GM19099 (cell line): ENCODE results near the gene TNNI3.
A peak's percentile ranks its signal among the peaks of the same experiment; 100 is the strongest.

ENCODE experiments used
- POLR2A ChIP-seq: IDR thresholded peaks from 3 replicates; pipeline ENCODE4 v1.6.1; 2011; ENCODE audit warnings: low read depth; ENCODE audit not compliant: insufficient read length; ENCODE audit errors: extremely low read depth

TNNI3 gene

GRCh38 chr19:55136399-55137102, 21.0 kb downstream of the TNNI3 start:
- no peak for TF ChIP-seq POLR2A

GRCh38 chr19:55134736-55135135, 22.8 kb downstream of the TNNI3 start:
- TF ChIP-seq POLR2A = no peak

- no peak for TF ChIP-seq POLR2A
Observed at GRCh38 chr19:55133639-55134444, 23.7 kb downstream of the TNNI3 start.

DNA sequence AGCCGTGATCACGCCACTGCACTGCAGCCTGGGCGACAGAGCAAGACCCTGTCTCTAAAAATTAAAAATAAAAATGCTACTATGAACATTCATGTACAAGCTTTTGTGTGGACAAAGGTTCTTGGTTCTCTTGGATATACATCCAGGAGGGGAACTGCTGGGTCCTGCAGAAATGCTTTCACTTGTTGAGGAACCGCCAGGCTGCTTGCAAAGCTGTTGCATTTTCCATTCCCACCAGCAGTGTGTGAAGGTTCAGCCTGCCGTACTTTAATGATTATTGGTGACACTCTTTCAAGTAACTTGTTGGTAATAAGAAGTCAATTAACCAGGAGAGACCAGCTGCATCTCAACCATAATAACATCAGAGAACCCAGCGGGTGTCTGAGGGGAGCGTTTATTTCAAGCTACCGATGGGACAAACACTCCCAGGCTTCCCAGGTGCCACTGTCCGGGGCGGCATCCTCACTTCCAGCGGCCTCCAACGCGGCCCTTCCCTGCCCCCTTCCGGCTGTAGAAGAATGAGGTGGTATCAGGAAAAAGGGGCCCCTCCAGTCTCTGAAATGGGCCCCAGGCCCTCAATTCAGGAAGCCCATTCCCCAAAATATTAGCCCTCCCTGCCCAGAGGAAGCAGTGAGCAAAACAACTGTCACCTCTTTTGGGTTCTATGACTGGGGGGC, 24.9 kb downstream of the TNNI3 start:
- TF ChIP-seq POLR2A = no peak

DNA sequence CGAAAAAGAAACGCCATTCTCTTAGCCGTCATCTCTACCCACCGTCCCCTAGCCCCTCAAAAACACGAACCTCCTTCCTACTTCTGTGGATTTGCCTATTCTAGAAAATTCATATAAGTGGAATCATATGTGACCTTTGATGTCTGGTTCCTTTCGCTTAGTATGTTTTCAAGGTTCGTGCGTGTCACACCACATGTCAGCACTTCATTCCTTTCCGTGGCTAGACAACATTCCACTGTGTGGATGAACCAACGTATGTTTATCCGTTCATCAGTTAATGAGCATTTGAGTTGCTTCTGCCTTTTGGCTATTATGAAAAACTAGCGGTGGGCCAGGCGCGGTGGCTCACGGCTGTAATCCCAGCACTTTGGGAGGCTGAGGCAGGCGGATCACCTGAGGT, 26.1 kb downstream of the TNNI3 start:
- TF ChIP-seq POLR2A = no peak

- no peak for TF ChIP-seq POLR2A
Observed at GRCh38 chr19:55119053-55119452, 38.5 kb downstream of the TNNI3 start.

GRCh38 chr19:55118401-55118991, 39.0 kb downstream of the TNNI3 start:
- no peak for TF ChIP-seq POLR2A

- peak; percentile 80 for TF ChIP-seq POLR2A
Observed at GRCh38 chr19:55117663-55118391, 39.7 kb downstream of the TNNI3 start.

- TF ChIP-seq POLR2A = no peak
Observed at GRCh38 chr19:55116859-55117662, 40.5 kb downstream of the TNNI3 start, which contains the start of gene PPP1R12C. TSS of gene PPP1R12C (minus strand) at chr19:55117637. CDS start at chr19:55117543, 94 bp downstream.

GRCh38 chr19:55116232-55116858, 41.2 kb downstream of the TNNI3 start:
- no peak for TF ChIP-seq POLR2A

GRCh38 chr19:55115446-55116065, 42.0 kb downstream of the TNNI3 start:
- TF ChIP-seq POLR2A = no peak

DNA sequence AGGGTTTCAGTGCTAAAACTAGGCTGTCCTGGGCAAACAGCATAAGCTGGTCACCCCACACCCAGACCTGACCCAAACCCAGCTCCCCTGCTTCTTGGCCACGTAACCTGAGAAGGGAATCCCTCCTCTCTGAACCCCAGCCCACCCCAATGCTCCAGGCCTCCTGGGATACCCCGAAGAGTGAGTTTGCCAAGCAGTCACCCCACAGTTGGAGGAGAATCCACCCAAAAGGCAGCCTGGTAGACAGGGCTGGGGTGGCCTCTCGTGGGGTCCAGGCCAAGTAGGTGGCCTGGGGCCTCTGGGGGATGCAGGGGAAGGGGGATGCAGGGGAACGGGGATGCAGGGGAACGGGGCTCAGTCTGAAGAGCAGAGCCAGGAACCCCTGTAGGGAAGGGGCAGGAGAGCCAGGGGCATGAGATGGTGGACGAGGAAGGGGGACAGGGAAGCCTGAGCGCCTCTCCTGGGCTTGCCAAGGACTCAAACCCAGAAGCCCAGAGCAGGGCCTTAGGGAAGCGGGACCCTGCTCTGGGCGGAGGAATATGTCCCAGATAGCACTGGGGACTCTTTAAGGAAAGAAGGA, 42.9 kb downstream of the TNNI3 start:
- TF ChIP-seq POLR2A = no peak
